Measurements from ENCODE around the gene EPPIN.

EPPIN gene

DNA sequence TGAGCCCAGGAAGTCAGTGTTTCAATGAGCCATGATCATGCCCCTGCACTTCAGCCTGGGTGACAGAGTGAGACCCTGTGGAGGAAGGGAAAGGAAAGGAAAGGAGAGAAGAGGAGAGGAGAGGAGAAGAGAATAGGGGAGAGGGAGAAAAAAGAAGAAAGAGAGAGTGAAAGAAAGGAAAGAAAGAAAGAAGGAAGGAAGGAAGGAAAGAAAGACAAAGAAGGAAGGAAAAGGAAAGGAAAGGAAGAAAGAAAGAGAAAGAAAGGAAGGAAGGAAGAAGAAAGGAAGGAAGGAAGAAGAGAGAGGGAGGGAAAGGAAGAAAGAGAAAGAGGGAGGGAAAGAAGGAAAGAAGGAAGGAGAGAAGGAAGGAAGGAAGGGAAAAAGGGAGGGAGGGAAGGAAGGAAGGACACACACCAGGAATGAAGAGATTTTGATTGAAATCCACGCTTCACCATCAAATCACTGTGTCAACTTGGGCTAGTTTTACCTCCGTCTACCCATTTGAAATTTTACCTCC, 17.6 kb upstream of the EPPIN start:
- TF ChIP-seq TAF1 (IDR thresholded peaks at IDR 0.05; ENCODE audit: borderline replicate concordance, insufficient read depth, low read length) (no peak), POLR2AphosphoS5 (IDR thresholded peaks at IDR 0.05; ENCODE audit: low read depth, low read length) (no peak), SIN3A (IDR thresholded peaks at IDR 0.05; ENCODE audit: borderline replicate concordance, insufficient read depth, low read length) (no peak), FOXP2 (optimal IDR thresholded peaks at IDR 0.05; ENCODE audit: borderline replicate concordance, extremely low read depth, extremely low read length, insufficient read depth) (no peak)
- TF ChIP-seq, protein P1, sequence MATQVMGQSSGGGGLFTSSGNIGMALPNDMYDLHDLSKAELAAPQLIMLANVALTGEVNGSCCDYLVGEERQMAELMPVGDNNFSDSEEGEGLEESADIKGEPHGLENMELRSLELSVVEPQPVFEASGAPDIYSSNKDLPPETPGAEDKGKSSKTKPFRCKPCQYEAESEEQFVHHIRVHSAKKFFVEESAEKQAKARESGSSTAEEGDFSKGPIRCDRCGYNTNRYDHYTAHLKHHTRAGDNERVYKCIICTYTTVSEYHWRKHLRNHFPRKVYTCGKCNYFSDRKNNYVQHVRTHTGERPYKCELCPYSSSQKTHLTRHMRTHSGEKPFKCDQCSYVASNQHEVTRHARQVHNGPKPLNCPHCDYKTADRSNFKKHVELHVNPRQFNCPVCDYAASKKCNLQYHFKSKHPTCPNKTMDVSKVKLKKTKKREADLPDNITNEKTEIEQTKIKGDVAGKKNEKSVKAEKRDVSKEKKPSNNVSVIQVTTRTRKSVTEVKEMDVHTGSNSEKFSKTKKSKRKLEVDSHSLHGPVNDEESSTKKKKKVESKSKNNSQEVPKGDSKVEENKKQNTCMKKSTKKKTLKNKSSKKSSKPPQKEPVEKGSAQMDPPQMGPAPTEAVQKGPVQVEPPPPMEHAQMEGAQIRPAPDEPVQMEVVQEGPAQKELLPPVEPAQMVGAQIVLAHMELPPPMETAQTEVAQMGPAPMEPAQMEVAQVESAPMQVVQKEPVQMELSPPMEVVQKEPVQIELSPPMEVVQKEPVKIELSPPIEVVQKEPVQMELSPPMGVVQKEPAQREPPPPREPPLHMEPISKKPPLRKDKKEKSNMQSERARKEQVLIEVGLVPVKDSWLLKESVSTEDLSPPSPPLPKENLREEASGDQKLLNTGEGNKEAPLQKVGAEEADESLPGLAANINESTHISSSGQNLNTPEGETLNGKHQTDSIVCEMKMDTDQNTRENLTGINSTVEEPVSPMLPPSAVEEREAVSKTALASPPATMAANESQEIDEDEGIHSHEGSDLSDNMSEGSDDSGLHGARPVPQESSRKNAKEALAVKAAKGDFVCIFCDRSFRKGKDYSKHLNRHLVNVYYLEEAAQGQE (IDR thresholded peaks at IDR 0.05; ENCODE audit: insufficient read depth in 1 of 2, low read depth in 2 of 2, low read length in 2 of 2) = no peak

DNA sequence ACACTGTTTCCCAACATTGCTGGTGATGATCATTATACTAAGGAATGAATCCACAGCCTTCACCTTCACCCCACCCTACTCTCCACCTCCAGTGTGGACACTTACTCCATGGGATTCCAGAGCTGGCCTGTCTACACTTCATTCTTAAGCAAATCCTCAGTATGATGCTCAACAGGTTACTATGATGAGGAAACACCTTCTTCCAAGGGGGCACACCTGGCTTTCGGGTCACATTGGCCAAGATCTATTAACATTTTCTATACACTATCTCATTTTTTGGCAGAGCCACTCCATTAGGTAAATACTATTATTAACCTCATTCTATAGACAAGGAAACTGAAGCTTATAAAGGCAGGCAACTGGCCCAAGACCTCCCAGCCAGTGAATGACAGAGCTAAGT, 8.0 kb upstream of the EPPIN start:
- TF ChIP-seq POLR2AphosphoS5 (IDR thresholded peaks at IDR 0.05; ENCODE audit: low read depth, low read length) (no peak), TAF1 (IDR thresholded peaks at IDR 0.05; ENCODE audit: borderline replicate concordance, insufficient read depth, low read length) (no peak), SIN3A (IDR thresholded peaks at IDR 0.05; ENCODE audit: borderline replicate concordance, insufficient read depth, low read length) (no peak), FOXP2 (optimal IDR thresholded peaks at IDR 0.05; ENCODE audit: borderline replicate concordance, extremely low read depth, extremely low read length, insufficient read depth) (no peak)
- TF ChIP-seq, protein P1 (IDR thresholded peaks at IDR 0.05; ENCODE audit: insufficient read depth in 1 of 2, low read depth in 2 of 2, low read length in 2 of 2) = no peak

DNA sequence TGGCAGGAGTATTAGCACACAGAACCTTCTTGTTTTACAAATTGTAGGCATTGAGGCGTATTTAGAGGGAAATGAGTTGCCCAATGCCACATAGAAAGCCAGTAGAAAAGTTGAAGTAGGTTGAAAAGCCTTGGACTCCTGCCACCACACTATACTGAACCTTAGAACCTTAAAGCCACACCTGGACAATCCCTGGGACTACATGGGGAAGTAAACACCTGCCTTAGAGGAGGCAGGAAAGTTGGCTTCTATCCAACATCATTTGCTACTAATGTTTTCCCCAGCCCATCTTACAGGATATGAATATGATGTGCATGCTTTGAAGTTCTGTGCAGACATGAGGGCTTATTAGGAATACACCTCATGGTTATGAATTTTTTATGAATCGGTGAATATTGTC, 5.3 kb upstream of the EPPIN start:
- TF ChIP-seq, protein P1 (IDR thresholded peaks at IDR 0.05; ENCODE audit: insufficient read depth in 1 of 2, low read depth in 2 of 2, low read length in 2 of 2) = no peak
- no peak for TF ChIP-seq FOXP2 (optimal IDR thresholded peaks at IDR 0.05; ENCODE audit: borderline replicate concordance, extremely low read depth, extremely low read length, insufficient read depth)
- no peak for TF ChIP-seq POLR2AphosphoS5 (IDR thresholded peaks at IDR 0.05; ENCODE audit: low read depth, low read length)
- TF ChIP-seq TAF1 (IDR thresholded peaks at IDR 0.05; ENCODE audit: borderline replicate concordance, insufficient read depth, low read length) = no peak
- no peak for TF ChIP-seq SIN3A (IDR thresholded peaks at IDR 0.05; ENCODE audit: borderline replicate concordance, insufficient read depth, low read length)

DNA sequence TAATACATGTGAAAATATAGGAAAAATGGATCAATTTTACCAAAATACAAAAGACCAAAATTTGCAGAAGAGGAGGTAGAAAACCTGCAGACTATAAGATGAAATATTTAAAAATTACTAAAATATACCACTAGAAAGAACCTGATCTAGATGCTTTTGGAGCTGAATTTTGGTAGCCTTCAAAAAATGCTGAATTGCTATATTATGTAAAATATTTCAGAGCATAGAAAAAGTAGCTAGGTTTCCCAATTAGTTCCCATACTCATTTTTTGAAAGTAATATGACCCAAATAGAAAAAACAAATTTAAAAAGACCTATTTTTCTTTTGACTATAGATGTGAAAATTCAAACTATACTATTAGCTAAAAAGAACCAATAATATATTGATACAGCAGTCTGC, 3.6 kb upstream of the EPPIN start:
- TF ChIP-seq SIN3A (IDR thresholded peaks at IDR 0.05; ENCODE audit: borderline replicate concordance, insufficient read depth, low read length) = no peak

DNA sequence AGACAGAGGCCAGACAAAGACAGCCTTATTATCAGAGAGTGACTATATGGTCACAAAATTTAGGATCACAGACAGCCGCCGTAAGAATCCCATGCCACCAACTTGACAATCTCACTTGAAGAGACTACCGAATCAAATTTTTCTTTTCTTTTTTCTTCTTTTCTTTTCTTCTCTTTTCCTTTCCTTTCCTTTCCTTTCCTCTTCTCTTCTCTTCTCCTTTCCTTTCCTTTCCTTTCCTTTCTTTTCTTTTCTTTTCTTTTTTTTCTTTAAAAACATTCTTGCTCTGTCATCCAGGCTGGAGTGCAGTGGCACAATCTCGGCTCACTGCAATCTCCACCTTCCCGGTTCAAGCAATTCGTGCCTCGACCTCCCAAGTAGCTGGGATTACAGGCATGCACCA, 1.2 kb upstream of the EPPIN start:
- TF ChIP-seq FOXP2 (optimal IDR thresholded peaks at IDR 0.05; ENCODE audit: borderline replicate concordance, extremely low read depth, extremely low read length, insufficient read depth) = no peak
- no peak for TF ChIP-seq SIN3A (IDR thresholded peaks at IDR 0.05; ENCODE audit: borderline replicate concordance, insufficient read depth, low read length)
- no peak for TF ChIP-seq TAF1 (IDR thresholded peaks at IDR 0.05; ENCODE audit: borderline replicate concordance, insufficient read depth, low read length)
- TF ChIP-seq POLR2AphosphoS5 (IDR thresholded peaks at IDR 0.05; ENCODE audit: low read depth, low read length) = no peak
- TF ChIP-seq, protein P1 (IDR thresholded peaks at IDR 0.05; ENCODE audit: insufficient read depth in 1 of 2, low read depth in 2 of 2, low read length in 2 of 2) = no peak
